ENCODE results near the gene SEMA6D. TPM values are rescaled to one million over a fixed set of nuclear protein-coding genes. Genes with fewer than 3 reads are reported as not detected.

Gene SEMA6D
- total RNA-seq, 1 experiment from 2014 or later: 15.8 TPM

GRCh38 chr15:47718497-47719437 lies 1.5 kb downstream of the SEMA6D start:
- peaks cover 44% of the 10 kb centered on the region for H3K27me3 Mint-ChIP-seq (ENCODE audit: low read depth)
- no CpG with 5 or more reads among the region's 48 CpGs for WGBS (ENCODE audit: extremely low coverage, insufficient read length, low lambda C conversion rate)
- Histone ChIP-seq H4K91ac (ENCODE audit: insufficient read length, low read depth, low read length) (no peak overlapping the region), H2AFZ (ENCODE audit: low read length) (no peak overlapping the region), H2BK12ac (ENCODE audit: insufficient read length, low read depth, low read length) (no peak overlapping the region), H3K56ac (ENCODE audit: insufficient read length, low read depth, low read length) (no peak overlapping the region), H3K79me1 (ENCODE audit: insufficient read depth, low read depth, low read length, poor library complexity, severe bottlenecking) (no peaks in the 10 kb centered on the region), H3K23ac (ENCODE audit: insufficient read length, low read depth, low read length) (no peak overlapping the region), H4K20me1 (ENCODE audit: control insufficient read depth, insufficient read depth, insufficient read length) (no peaks in the 10 kb centered on the region), H2BK5ac (ENCODE audit: insufficient read length, low read length) (no peak overlapping the region), H3T11ph (ENCODE audit: low read length) (no peak overlapping the region), H4K5ac (ENCODE audit: insufficient read length, low read depth, low read length) (no peak overlapping the region), H2AK5ac (ENCODE audit: insufficient read length, low read length) (no peak overlapping the region), H3K4me2 (ENCODE audit: insufficient read depth, insufficient read length, low read length) (peak overlapping the region; percentile 85), H3K9ac (ENCODE audit: extremely low read depth, insufficient read length, low read length) (no peak overlapping the region), H3K4ac (ENCODE audit: low read depth, low read length) (no peak overlapping the region), H3K79me2 (ENCODE audit: insufficient read depth, low read length) (no peaks in the 10 kb centered on the region; the same call in 1 of the 2 replicates), H3K23me2 (ENCODE audit: insufficient read length, low read depth, low read length, poor library complexity, severe bottlenecking) (peaks cover 13% of the 10 kb centered on the region), H2BK20ac (ENCODE audit: low read depth, low read length, poor library complexity, severe bottlenecking) (no peak overlapping the region), H4K8ac (replicated peaks; ENCODE audit: insufficient read length, low read depth, low read length) (no peak overlapping the region), H3K9me3 (ENCODE audit: control insufficient read depth, low read depth, low read length) (no peaks in the 10 kb centered on the region), H3K18ac (ENCODE audit: insufficient read length, low read depth, low read length) (no peak overlapping the region), H3K27ac (ENCODE audit: insufficient read length, low read depth, low read length) (no peak overlapping the region), H2BK15ac (ENCODE audit: low read depth, low read length) (no peak overlapping the region), H3K27me3 (ENCODE audit: insufficient read depth, low read length) (peaks cover 16% of the 10 kb centered on the region; the same call in 1 of the 2 replicates), H3K14ac (ENCODE audit: insufficient read depth, low read length) (no peak overlapping the region), H2BK120ac (ENCODE audit: low read depth, low read length, poor library complexity, severe bottlenecking) (no peak overlapping the region), H3K4me1 (ENCODE audit: insufficient read depth, low read length) (no peaks in the 10 kb centered on the region)
- TF ChIP-seq CTCF (conservative IDR thresholded peaks at IDR 0.05): no peak
- no peak overlapping the region for H3K27ac Mint-ChIP-seq
- H3K4me1 Mint-ChIP-seq: peaks cover 52 to 60% of the 10 kb centered on the region in 2 experiments
- H3K36me3 Mint-ChIP-seq (ENCODE audit: insufficient read depth in 1 of 3, low read depth in 3 of 3): peaks cover 0 to 13% (median 2%) of the 10 kb centered on the region in 3 experiments; a peak in 2 of 7 replicates
- peaks cover 0 to 3% of the 10 kb centered on the region in 2 experiments; a peak in 1 of 5 replicates for H3K9me3 Mint-ChIP-seq
- H3K4me3 Mint-ChIP-seq: peak overlapping the region; percentile 89 to 99
- DNase-seq: no peak

All from H9 (cell line).